ENCODE results near the gene CAND1. TPM values are rescaled to one million over a fixed set of nuclear protein-coding genes. Genes with fewer than 3 reads are reported as not detected.

The CAND1 gene
- total RNA-seq, 1 donor from 2014 or later, result 284 TPM

DNA sequence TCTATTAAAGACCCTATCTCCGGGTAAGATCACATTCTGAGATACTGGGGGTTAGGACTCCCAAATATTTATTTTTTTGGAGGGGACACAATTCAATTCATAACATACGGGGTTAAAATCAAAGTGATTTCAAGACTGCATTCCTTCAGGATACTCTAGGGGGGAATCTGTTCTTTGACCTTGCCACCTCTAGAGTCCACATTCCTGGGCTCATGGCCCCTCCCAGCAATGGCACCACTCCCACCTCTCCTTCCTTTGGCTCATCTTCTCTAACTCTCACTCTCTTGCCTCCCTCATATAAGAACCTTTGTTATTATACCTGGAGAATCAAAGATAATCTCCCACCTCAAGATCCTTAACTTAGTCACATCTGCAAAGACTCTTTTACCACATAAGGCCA is 79.5 kb downstream of the CAND1 start:
- peaks cover 6% of the 10 kb centered on the region for H3K27me3 Mint-ChIP-seq (ENCODE audit: insufficient read depth, low read depth)
- peaks cover 3% of the 10 kb centered on the region for H3K9me3 Mint-ChIP-seq
- Histone ChIP-seq H2AFZ (replicated peaks) (no peak overlapping the region), H3K36me3 (no peaks in the 10 kb centered on the region), H3K27me3 (no peaks in the 10 kb centered on the region), H3K9me3 (ENCODE audit: low read depth) (no peaks in the 10 kb centered on the region), H3K79me2 (ENCODE audit: low read depth) (no peaks in the 10 kb centered on the region), H3K27ac (no peak overlapping the region), H3K4me2 (no peak overlapping the region), H3K9ac (no peak overlapping the region), H4K20me1 (ENCODE audit: low read depth) (no peaks in the 10 kb centered on the region), H3F3A (ENCODE audit: low read depth) (no peaks in the 10 kb centered on the region), H3K4me1 (no peaks in the 10 kb centered on the region), H3K4me3 (no peak overlapping the region)
- DNase-seq (ENCODE audit: low spot score), result no peak
- H3K27ac Mint-ChIP-seq, result no peak overlapping the region
- TF ChIP-seq, protein P1, sequence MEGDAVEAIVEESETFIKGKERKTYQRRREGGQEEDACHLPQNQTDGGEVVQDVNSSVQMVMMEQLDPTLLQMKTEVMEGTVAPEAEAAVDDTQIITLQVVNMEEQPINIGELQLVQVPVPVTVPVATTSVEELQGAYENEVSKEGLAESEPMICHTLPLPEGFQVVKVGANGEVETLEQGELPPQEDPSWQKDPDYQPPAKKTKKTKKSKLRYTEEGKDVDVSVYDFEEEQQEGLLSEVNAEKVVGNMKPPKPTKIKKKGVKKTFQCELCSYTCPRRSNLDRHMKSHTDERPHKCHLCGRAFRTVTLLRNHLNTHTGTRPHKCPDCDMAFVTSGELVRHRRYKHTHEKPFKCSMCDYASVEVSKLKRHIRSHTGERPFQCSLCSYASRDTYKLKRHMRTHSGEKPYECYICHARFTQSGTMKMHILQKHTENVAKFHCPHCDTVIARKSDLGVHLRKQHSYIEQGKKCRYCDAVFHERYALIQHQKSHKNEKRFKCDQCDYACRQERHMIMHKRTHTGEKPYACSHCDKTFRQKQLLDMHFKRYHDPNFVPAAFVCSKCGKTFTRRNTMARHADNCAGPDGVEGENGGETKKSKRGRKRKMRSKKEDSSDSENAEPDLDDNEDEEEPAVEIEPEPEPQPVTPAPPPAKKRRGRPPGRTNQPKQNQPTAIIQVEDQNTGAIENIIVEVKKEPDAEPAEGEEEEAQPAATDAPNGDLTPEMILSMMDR (IDR thresholded peaks at IDR 0.05), result no peak
- TF ChIP-seq EZH2 (IDR thresholded peaks at IDR 0.05) (no peak), EZH2phosphoT487 (IDR thresholded peaks at IDR 0.05) (no peak)
- no peaks in the 10 kb centered on the region for H3K36me3 Mint-ChIP-seq
- H3K4me3 Mint-ChIP-seq, result no peak overlapping the region
- H3K4me1 Mint-ChIP-seq, result no peaks in the 10 kb centered on the region

DNA sequence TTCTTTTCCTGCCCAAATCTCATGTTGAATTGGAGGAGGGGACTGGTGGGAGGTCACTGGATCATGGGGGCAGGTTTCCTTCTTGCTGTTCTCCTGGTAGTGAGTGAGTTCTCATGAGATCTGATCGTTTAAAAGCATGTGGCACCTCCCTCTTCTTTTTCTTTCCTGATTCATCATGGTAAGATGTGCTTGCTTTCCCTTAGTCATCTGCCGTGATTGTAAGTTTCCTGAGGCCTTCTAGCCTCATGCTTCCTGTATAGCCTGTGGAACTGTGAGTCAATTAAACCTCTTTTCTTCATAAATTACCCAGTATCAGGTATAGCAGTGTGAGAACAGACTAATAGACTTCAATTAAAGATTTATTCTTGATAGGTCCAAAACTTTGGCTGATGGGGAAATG is 83.5 kb downstream of the CAND1 start:
- Histone ChIP-seq H3K79me2 (ENCODE audit: low read depth) (no peaks in the 10 kb centered on the region), H4K20me1 (ENCODE audit: low read depth) (no peaks in the 10 kb centered on the region), H3K4me2 (no peak overlapping the region), H3K4me3 (no peak overlapping the region), H3K9ac (no peak overlapping the region), H3K27me3 (no peaks in the 10 kb centered on the region), H3K36me3 (no peaks in the 10 kb centered on the region), H3K4me1 (peaks cover 3% of the 10 kb centered on the region), H3F3A (ENCODE audit: low read depth) (no peaks in the 10 kb centered on the region), H3K27ac (no peak overlapping the region), H2AFZ (replicated peaks) (no peak overlapping the region), H3K9me3 (ENCODE audit: low read depth) (no peaks in the 10 kb centered on the region)
- TF ChIP-seq EZH2phosphoT487 (IDR thresholded peaks at IDR 0.05) (no peak), EZH2 (IDR thresholded peaks at IDR 0.05) (no peak)
- TF ChIP-seq, protein P1 (IDR thresholded peaks at IDR 0.05), result no peak
- Mint-ChIP-seq H3K27me3 (ENCODE audit: insufficient read depth, low read depth) (peaks cover 4% of the 10 kb centered on the region), H3K36me3 (no peaks in the 10 kb centered on the region), H3K4me1 (peaks cover 2% of the 10 kb centered on the region), H3K9me3 (no peaks in the 10 kb centered on the region), H3K4me3 (no peak overlapping the region), H3K27ac (no peak overlapping the region)
- no peak for DNase-seq (ENCODE audit: low spot score)

DNA sequence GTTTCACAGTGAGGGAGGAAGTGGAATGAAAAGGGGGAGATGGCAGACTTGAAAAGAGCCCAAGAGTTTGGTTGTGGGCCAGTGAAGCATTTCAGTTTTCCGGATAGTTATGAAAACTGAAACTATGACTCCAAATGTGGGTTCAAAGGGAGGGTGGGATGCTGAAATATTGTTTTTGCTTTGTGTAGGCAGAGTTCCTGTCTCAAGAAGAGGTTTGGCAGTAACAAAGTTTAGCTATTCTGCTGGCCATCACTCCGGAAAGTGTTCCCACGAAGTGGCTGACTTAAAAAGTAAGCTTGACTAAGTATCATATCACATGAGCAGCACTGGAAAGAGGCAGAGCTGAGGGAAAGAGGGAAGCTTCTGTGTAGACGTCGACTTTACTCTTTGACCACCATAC is 85.2 kb downstream of the CAND1 start:
- H3F3A ChIP-seq (ENCODE audit: low read depth), result no peaks in the 10 kb centered on the region
- no peaks in the 10 kb centered on the region for H3K9me3 ChIP-seq (ENCODE audit: low read depth)
- no peaks in the 10 kb centered on the region for H4K20me1 ChIP-seq (ENCODE audit: low read depth)
- Mint-ChIP-seq H3K4me3 (no peak overlapping the region), H3K27ac (no peak overlapping the region), H3K27me3 (ENCODE audit: insufficient read depth, low read depth) (peaks cover 4% of the 10 kb centered on the region), H3K4me1 (peaks cover 2% of the 10 kb centered on the region), H3K36me3 (no peaks in the 10 kb centered on the region), H3K9me3 (no peaks in the 10 kb centered on the region)
- no peak overlapping the region for H2AFZ ChIP-seq (replicated peaks)
- H3K27me3 ChIP-seq, result no peaks in the 10 kb centered on the region
- H3K9ac ChIP-seq, result no peak overlapping the region
- H3K4me2 ChIP-seq, result no peak overlapping the region
- DNase-seq (ENCODE audit: low spot score), result no peak
- no peak overlapping the region for H3K27ac ChIP-seq
- H3K36me3 ChIP-seq, result no peaks in the 10 kb centered on the region
- no peaks in the 10 kb centered on the region for H3K79me2 ChIP-seq (ENCODE audit: low read depth)
- peaks cover 3% of the 10 kb centered on the region for H3K4me1 ChIP-seq
- H3K4me3 ChIP-seq, result no peak overlapping the region
- TF ChIP-seq, protein P1 (IDR thresholded peaks at IDR 0.05), result no peak
- TF ChIP-seq EZH2phosphoT487 (IDR thresholded peaks at IDR 0.05) (no peak), EZH2 (IDR thresholded peaks at IDR 0.05) (no peak)
